Activated naive CD4-positive, alpha-beta T cell treated with anti-CD3 and anti-CD28 coated beads, Interleukin-2, amount 10 ng/mL, durations not matched to agents 7 days and 5 days (primary cell): ENCODE measurements around the gene TOMM22.

Source experiments
- CTCF ChIA-PET: fragments of 350-600 bp; sonication (Branson Sonifier 250); formaldehyde crosslinking; loops from one replicate; lab custom pipeline; 2021; ENCODE audit warnings: antibody characterized with exemption; lab: Charles Lee
- DNase-seq: peaks from one replicate; pipeline ENCODE4 v3.0.0-alpha.2; 2020
- H3K27ac Mint-ChIP-seq: one replicate; pipeline ENCODE4 v1.8.0; 2021; ENCODE audit warnings: mild to moderate bottlenecking, moderate library complexity, mixed read lengths
- H3K27me3 Mint-ChIP-seq: one replicate; pipeline ENCODE4 v1.8.0; 2021; ENCODE audit warnings: mild to moderate bottlenecking, mixed read lengths
- H3K36me3 Mint-ChIP-seq: one replicate; pipeline ENCODE4 v1.8.0; 2021; ENCODE audit warnings: mixed read lengths
- H3K4me1 Mint-ChIP-seq: one replicate; pipeline ENCODE4 v1.8.0; 2021; ENCODE audit warnings: mixed read lengths
- H3K4me3 Mint-ChIP-seq: one replicate; pipeline ENCODE4 v1.8.0; 2021; ENCODE audit warnings: mild to moderate bottlenecking, moderate library complexity, mixed read lengths
- H3K9me3 Mint-ChIP-seq: one replicate; pipeline ENCODE4 v1.8.0; 2021; ENCODE audit warnings: mixed read lengths

TOMM22 gene

GRCh38 chr22:38713921-38714320, 32.2 kb downstream of the TOMM22 start:
- no peak for DNase-seq
- Mint-ChIP-seq H3K27ac (peak overlapping the region; percentile 28), H3K9me3 (no peaks in the 10 kb centered on the region), H3K36me3 (peaks cover 39% of the 10 kb centered on the region), H3K27me3 (no peaks in the 10 kb centered on the region), H3K4me3 (no peak overlapping the region), H3K4me1 (peaks cover 44% of the 10 kb centered on the region)
- CTCF ChIA-PET = no interaction called here

GRCh38 chr22:38715176-38715764, 33.5 kb downstream of the TOMM22 start:
- Mint-ChIP-seq H3K9me3 (no peaks in the 10 kb centered on the region), H3K4me1 (peaks cover 35% of the 10 kb centered on the region), H3K36me3 (peaks cover 33% of the 10 kb centered on the region), H3K4me3 (no peak overlapping the region), H3K27me3 (no peaks in the 10 kb centered on the region), H3K27ac (peak overlapping the region; percentile 3)
- DNase-seq = no peak
- CTCF ChIA-PET = interaction anchor here (1.7 kb wide), 1 partner anchor 10 kb away, joined by 5 read pairs; no protein-coding TSS in a partner anchor

- Mint-ChIP-seq H3K4me1 (peaks cover 30% of the 10 kb centered on the region), H3K36me3 (peaks cover 30% of the 10 kb centered on the region), H3K4me3 (no peak overlapping the region), H3K27ac (no peak overlapping the region), H3K27me3 (no peaks in the 10 kb centered on the region), H3K9me3 (no peaks in the 10 kb centered on the region)
- CTCF ChIA-PET = interaction anchor here (1.7 kb wide), 1 partner anchor 9 kb away, joined by 5 read pairs; no protein-coding TSS in a partner anchor
- no peak for DNase-seq
These were observed 34.1 kb downstream of the TOMM22 start for GRCh38 chr22:38715852-38716251.

- peak overlapping the region; percentile 2 for H3K27ac Mint-ChIP-seq
- no peak overlapping the region for H3K4me3 Mint-ChIP-seq
- no peaks in the 10 kb centered on the region for H3K27me3 Mint-ChIP-seq
- no peak for DNase-seq
- CTCF ChIA-PET = no interaction called here
- H3K36me3 Mint-ChIP-seq = peaks cover 28% of the 10 kb centered on the region
- H3K4me1 Mint-ChIP-seq = peaks cover 27% of the 10 kb centered on the region
- H3K9me3 Mint-ChIP-seq = no peaks in the 10 kb centered on the region
These were observed 34.5 kb downstream of the TOMM22 start for GRCh38 chr22:38716271-38716670.

- CTCF ChIA-PET = interaction anchor here (1.1 kb wide), 1 partner anchor 17 kb away, joined by 4 read pairs; no protein-coding TSS in a partner anchor
- peak overlapping the region; percentile 60 for H3K27ac Mint-ChIP-seq
- H3K36me3 Mint-ChIP-seq = peaks cover 31% of the 10 kb centered on the region
These were observed 35.1 kb downstream of the TOMM22 start for GRCh38 chr22:38716826-38717225.

GRCh38 chr22:38717244-38717643, 35.5 kb downstream of the TOMM22 start:
- Mint-ChIP-seq H3K27me3 (no peaks in the 10 kb centered on the region), H3K27ac (no peak overlapping the region), H3K9me3 (no peaks in the 10 kb centered on the region), H3K4me1 (peaks cover 26% of the 10 kb centered on the region), H3K4me3 (no peak overlapping the region), H3K36me3 (peaks cover 31% of the 10 kb centered on the region)
- DNase-seq = no peak
- CTCF ChIA-PET = interaction anchor here (1.1 kb wide), 1 partner anchor 16 kb away, joined by 4 read pairs; no protein-coding TSS in a partner anchor

More at GRCh38 chr22:38716826-38717225, 35.1 kb downstream of the TOMM22 start:
- DNase-seq = no peak
- Mint-ChIP-seq H3K4me3 (no peak overlapping the region), H3K4me1 (peaks cover 29% of the 10 kb centered on the region), H3K9me3 (no peaks in the 10 kb centered on the region), H3K27me3 (no peaks in the 10 kb centered on the region)

- Mint-ChIP-seq H3K36me3 (peaks cover 40% of the 10 kb centered on the region), H3K4me1 (peaks cover 16% of the 10 kb centered on the region), H3K27ac (no peak overlapping the region), H3K4me3 (no peak overlapping the region), H3K9me3 (no peaks in the 10 kb centered on the region), H3K27me3 (no peaks in the 10 kb centered on the region)
- CTCF ChIA-PET = no interaction called here
- DNase-seq = no peak
These were observed 36.7 kb downstream of the TOMM22 start for GRCh38 chr22:38718414-38718813.

GRCh38 chr22:38719196-38719595, 37.4 kb downstream of the TOMM22 start:
- no peak overlapping the region for H3K27ac Mint-ChIP-seq
- peaks cover 12% of the 10 kb centered on the region for H3K4me1 Mint-ChIP-seq
- H3K9me3 Mint-ChIP-seq = no peaks in the 10 kb centered on the region
- no peak overlapping the region for H3K4me3 Mint-ChIP-seq
- CTCF ChIA-PET = no interaction called here
- peaks cover 47% of the 10 kb centered on the region for H3K36me3 Mint-ChIP-seq
- DNase-seq = no peak
- H3K27me3 Mint-ChIP-seq = no peaks in the 10 kb centered on the region

- Mint-ChIP-seq H3K4me1 (peaks cover 6% of the 10 kb centered on the region), H3K27ac (no peak overlapping the region), H3K36me3 (peaks cover 59% of the 10 kb centered on the region), H3K9me3 (no peaks in the 10 kb centered on the region), H3K4me3 (no peak overlapping the region), H3K27me3 (no peaks in the 10 kb centered on the region)
- DNase-seq = no peak
- CTCF ChIA-PET = interaction anchor here (0.7 to 0.9 kb wide), 3 partner anchors 13 to 20 kb away, joined by 3 read pairs; no protein-coding TSS in a partner anchor
These were observed 38.6 kb downstream of the TOMM22 start for GRCh38 chr22:38720350-38720749.

GRCh38 chr22:38721551-38721950, 39.8 kb downstream of the TOMM22 start:
- Mint-ChIP-seq H3K27me3 (no peaks in the 10 kb centered on the region), H3K4me1 (peaks cover 5% of the 10 kb centered on the region), H3K36me3 (peaks cover 62% of the 10 kb centered on the region), H3K4me3 (no peak overlapping the region), H3K9me3 (no peaks in the 10 kb centered on the region), H3K27ac (no peak overlapping the region)
- no peak for DNase-seq
- CTCF ChIA-PET = interaction anchor here (1.8 kb wide), 1 partner anchor 11 kb away, joined by 5 read pairs; no protein-coding TSS in a partner anchor

- peak; percentile 18 for DNase-seq
- H3K27ac Mint-ChIP-seq = peak overlapping the region; percentile 9
- H3K9me3 Mint-ChIP-seq = no peaks in the 10 kb centered on the region
- peaks cover 67% of the 10 kb centered on the region for H3K36me3 Mint-ChIP-seq
- no peaks in the 10 kb centered on the region for H3K27me3 Mint-ChIP-seq
- peaks cover 5% of the 10 kb centered on the region for H3K4me1 Mint-ChIP-seq
- CTCF ChIA-PET = interaction anchor here (0.8 to 3.0 kb wide), 11 partner anchors 9 to 44 kb away, joined by 3 to 14 read pairs (median 5); no protein-coding TSS in a partner anchor
- H3K4me3 Mint-ChIP-seq = no peak overlapping the region
These were observed 42.4 kb downstream of the TOMM22 start for GRCh38 chr22:38724176-38724575.

GRCh38 chr22:38724926-38725571, 43.3 kb downstream of the TOMM22 start:
- Mint-ChIP-seq H3K27me3 (no peaks in the 10 kb centered on the region), H3K27ac (peak overlapping the region; percentile 73), H3K36me3 (peaks cover 75% of the 10 kb centered on the region), H3K4me3 (no peak overlapping the region), H3K9me3 (no peaks in the 10 kb centered on the region), H3K4me1 (peaks cover 5% of the 10 kb centered on the region)
- peak; percentile 58 for DNase-seq
- CTCF ChIA-PET = interaction anchor here (0.8 to 3.0 kb wide), 15 partner anchors 9 to 771 kb away, joined by 3 to 14 read pairs (median 5); partner anchors contain the start of genes GTPBP1 and POLR2F

GRCh38 chr22:38725900-38726655, 44.3 kb downstream of the TOMM22 start:
- DNase-seq = peak; percentile 17
- Mint-ChIP-seq H3K4me1 (peaks cover 5% of the 10 kb centered on the region), H3K9me3 (no peaks in the 10 kb centered on the region), H3K4me3 (no peak overlapping the region), H3K27me3 (no peaks in the 10 kb centered on the region), H3K36me3 (peaks cover 81% of the 10 kb centered on the region), H3K27ac (no peak overlapping the region)
- CTCF ChIA-PET = interaction anchor here (0.8 to 3.0 kb wide), 5 partner anchors 10 to 772 kb away, joined by 3 to 14 read pairs (median 8); partner anchors contain the start of gene POLR2F

- DNase-seq = peak; percentile 19
- Mint-ChIP-seq H3K4me1 (peaks cover 3% of the 10 kb centered on the region), H3K9me3 (no peaks in the 10 kb centered on the region), H3K27me3 (peaks cover 5% of the 10 kb centered on the region), H3K4me3 (no peak overlapping the region), H3K36me3 (peaks cover 79% of the 10 kb centered on the region), H3K27ac (peak overlapping the region; percentile 2)
- CTCF ChIA-PET = interaction anchor here (3.0 kb wide), 1 partner anchor 9 kb away, joined by 14 read pairs; no protein-coding TSS in a partner anchor
These were observed 45.4 kb downstream of the TOMM22 start for GRCh38 chr22:38727123-38727522.
